HG03442 (cell line): ENCODE measurements around the gene ASB18.

Source experiments
- ATAC-seq: cut with Tn5 transposase; IDR thresholded peaks from one replicate; pipeline ENCODE4 v1.9.1; 2021; ENCODE audit warnings: mild to moderate bottlenecking, moderate library complexity; ENCODE audit not compliant: unreplicated experiment

Gene ASB18

DNA sequence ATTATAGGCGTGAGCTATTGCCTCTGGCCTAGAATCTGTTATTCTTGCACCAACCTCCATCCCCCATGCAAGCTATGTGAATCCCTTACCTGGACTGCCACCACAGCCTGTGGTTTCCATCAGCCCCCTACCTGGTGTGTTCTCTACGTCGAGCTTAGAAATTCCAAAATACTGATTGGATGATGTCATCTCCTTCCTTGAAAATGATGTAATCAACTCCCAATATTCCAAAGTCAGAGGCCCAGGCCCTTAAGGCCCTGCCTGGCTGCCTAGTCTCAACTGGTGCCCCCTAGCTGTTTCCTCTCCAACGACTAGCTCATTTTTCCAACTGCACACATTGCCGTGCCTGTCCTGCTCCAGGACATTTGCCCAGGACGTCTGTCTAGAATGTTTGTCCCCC lies 54.7 kb downstream of the ASB18 start:
- no peak for ATAC-seq

GRCh38 chr2:236208019-236208926 lies 55.9 kb downstream of the ASB18 start:
- ATAC-seq, result no peak

DNA sequence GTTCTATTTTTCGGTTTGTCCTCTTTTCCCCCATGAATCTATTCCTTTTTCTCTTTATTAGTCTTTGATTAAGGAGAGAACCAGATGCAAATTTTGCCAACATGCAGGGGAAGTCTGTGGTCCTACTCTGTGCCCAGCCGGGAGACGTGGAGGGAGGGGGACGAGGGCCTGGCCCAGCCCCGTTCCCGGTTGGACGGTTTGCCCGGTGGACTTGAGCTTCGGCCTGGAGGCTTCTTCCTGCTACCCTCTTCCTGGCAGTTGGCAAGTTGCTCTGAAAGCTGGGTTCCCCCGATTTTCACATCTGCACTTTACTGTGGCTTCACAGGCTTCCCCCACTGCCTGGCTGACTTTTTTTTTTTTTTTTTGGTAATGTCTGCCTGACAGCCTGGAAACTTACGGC lies 56.7 kb downstream of the ASB18 start:
- ATAC-seq, result no peak

DNA sequence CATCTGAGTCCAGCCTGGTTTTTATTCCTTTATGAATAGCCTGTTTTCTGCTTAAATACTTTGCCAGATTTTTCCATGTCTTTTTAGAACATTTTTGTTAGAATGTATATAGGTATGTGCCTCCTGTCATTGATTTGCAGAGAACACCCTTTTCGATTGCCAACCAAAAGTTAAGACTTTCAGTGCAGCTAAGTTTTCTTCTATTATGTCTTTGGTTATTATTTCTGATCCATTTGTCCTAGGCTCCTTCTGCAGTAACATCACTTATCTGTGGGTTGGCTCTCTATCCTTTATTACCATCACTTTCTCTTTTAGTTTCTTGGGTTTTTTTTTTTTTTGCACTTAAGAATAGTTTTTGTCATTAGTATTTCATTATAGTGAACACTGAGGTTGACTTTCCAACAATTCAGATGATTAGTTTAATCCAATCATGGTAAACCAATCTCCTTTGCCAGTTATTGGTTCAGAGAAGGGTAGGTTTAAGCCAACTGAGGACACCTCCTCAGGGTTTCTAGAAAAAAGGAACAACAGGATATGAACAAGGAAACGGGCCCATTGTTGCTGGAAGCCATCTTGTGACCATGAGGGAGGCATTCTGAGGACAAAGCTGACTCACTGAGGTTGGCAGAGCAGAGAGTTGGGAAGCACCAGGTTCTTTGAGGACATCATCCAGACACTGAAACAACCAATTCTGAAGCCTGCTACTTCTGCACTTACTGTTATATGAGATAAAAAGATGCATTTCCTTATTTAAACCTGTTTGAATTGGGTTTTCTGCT lies 58.1 kb downstream of the ASB18 start:
- ATAC-seq, result no peak

DNA sequence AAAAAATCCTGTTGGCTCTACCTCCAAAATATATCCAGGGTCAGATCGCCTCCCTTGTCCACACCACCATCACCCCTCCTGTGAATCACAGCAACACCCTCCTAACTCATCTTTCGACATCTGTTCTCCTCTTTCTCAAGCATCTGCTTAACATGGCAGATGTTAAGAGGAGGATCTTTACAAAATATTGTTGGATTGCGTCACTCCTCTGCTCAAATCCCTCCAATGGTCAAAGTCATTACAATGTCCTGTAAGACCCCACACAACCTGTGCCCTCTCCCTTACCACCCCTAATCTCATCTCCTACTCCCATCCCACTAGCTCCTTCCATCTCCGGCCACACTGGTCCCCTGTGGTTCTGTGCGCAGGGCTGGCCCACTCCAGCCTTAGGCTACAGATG lies 59.3 kb downstream of the ASB18 start:
- no peak for ATAC-seq

GRCh38 chr2:236200378-236200777 lies 63.8 kb downstream of the ASB18 start:
- no peak for ATAC-seq

- ATAC-seq, result no peak
These were observed 67.8 kb downstream of the ASB18 start for GRCh38 chr2:236196366-236196765.

DNA sequence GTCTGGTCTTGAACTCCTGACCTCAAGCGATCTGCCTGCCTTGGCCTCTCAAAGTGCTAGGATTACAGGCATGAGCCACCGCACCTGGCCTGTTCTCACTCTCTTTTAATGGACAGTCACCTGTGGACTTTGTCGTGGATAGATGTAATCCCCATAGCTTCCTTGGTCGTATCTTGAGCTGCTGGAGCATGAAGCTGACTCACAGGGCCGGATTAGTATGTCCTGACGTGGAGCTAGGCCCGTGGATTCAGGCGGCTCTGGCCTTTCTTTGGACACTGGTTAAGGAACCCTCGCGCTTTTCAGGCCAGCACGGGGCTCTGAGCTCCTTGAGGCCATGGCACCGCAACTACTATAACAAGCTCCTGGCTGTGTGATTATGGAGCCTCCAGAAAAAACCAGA lies 68.5 kb downstream of the ASB18 start:
- no peak for ATAC-seq

GRCh38 chr2:236194786-236195185 lies 69.4 kb downstream of the ASB18 start:
- no peak for ATAC-seq

- no peak for ATAC-seq
These were observed 71.2 kb downstream of the ASB18 start for GRCh38 chr2:236193026-236193425.

- no peak for ATAC-seq
These were observed 73.5 kb downstream of the ASB18 start for GRCh38 chr2:236190674-236191073.

- no peak for ATAC-seq
These were observed 79.5 kb downstream of the ASB18 start for GRCh38 chr2:236184701-236185100.

GRCh38 chr2:236180831-236181453 lies 83.3 kb downstream of the ASB18 start:
- ATAC-seq, result no peak

DNA sequence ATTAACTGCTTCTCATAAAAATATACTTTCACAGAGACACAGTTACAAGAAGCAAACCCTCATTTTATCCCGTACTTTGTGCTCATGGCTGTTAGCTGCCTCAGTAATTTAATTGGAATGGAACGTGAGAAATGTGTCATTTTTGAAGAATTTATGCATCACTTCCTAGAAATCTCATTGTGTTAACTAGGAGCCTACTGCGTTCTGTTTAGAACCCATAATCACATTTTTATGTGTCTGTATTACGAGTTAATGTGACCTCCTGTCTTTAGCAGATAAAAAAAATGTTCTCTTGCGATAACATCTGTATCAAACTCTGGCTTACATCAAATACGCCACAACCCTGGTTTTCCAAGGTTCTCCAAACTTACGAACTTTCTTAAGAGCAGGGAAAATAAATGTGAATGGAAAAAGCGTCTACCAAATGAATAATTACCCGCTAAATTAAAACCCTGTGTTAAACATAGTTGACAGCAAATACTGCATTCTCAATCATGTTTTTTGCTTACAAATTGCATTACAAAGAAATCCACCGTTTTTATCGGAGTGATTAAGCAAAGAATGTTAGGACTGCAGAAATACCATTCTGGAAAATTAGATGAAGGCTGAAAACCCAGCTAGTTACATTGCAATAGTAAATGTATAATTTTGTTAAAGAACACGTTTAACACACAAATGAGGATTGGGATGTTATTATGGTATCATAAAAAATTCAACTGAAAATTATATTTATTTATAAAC lies 84.0 kb downstream of the ASB18 start:
- no peak for ATAC-seq

DNA sequence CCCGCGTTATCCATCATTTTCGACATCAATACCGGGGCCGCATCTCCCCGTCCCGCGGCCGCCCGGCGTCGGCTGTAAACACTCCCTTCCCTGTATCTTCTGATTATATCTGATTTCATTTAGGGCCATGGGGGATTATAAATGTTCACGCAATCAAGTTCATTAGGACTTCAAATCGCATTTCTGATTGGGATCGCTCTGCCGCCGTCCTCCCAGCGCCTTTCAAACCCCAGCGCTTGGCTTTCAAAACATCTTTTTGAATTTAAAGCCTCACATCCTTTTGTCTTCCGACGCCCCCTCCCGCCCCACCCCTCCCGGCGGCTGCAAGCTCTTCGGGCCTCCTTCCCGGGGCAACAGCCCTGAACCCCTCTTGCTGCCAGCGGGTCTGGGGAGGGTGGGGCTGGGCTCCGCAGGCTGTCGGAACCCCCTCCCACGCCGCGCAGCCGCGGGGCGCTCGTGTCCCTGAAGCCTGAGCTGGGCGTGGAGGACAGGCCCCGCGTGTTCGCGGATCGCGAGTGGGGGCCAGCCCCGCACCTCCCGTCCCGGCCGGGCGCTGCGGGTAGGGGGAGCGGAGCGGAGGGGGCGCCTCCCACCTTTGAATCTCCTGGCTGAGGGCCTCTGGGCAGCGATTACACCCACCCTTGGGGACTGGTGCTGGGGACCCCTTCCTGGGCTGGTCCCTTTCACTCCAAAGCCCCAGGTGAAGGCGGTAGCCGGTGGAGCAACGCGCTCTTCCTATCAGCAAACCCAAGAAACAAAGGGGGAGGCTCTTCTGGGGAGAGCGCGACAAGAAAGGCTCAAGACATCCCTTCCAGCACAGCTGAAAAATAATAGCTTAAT lies 84.8 kb downstream of the ASB18 start:
- no peak for ATAC-seq

DNA sequence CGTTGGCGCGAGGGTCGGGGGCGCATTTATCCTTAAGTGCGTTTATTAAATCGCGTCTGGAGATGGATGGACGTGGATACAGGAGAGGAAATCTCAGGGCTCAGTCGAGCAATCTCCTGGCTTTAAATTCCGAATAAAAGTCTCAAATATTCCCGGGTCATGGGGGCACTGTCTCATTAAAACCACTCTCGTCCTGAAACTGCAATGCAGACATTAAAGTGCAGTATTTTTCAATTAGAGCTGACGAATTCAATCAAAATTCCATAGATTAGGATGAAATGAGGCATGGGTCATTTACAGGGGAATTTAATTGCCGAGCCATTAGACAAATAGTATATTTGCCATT lies 85.3 kb downstream of the ASB18 start:
- ATAC-seq, result no peak

DNA sequence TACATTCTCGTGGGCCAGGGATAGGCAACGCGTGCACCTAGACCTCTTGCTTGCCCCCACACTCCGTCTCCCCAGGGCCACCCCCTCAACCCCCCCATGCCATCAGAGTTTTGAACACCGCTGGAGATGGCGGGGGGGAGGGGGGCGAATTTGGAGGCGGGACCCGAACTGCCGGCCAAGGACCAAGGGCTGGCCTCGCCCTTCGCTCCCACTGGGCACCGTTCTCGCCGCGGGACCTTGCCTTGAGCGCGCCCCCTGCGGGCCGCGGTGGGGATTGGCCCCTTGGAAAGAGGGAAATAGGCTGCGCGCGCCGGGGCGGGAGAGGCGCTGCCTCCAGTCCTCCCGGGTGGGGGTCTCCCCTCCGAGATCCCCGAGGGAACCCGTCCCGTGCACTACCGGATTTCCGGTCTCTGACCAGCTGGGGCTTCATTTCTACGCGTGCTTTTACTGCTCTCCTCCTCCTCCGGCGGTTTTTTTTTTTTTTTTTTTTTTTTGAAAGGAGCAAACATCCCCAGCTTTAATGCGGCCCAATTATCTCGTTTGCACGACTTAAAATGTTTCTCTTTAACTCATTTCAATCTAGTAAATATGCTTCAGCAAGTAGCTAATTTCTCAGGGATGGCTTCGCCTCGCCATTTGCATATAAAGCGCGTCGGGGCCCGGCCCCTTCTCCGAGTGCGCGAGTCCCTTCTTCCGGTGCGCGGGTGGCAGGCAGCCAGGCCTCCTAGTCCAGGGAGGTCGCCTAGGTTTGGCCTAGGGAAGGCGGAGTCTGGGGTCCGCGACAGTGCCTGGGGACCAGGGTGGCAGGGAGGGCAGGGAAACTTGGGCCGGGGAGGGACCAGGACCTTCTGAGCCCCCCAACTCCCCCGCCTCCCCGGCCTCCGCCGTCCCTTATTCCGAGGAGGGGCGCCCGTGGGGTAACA lies 86.0 kb downstream of the ASB18 start:
- ATAC-seq, result no peak

GRCh38 chr2:236177604-236177966 lies 86.6 kb downstream of the ASB18 start:
- no peak for ATAC-seq

DNA sequence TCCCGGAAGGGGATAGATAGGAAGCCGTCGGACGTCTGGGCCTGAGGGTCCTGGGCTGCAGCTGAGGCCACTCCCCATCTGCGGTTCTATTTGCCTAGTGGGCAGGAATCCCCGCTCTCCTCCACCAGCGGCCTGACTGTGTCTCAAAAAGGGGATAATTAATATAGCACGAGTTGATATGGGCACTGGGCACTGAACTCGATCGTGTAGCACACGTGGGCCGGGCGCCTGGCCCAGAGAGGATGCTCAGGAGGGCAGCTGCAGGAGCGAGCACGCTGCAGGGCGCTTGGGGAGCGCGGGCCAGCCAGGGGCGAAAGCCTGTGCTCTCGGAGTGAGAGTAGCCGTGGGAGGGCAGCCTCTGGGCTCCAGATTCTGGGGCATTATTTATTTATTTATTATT lies 87.3 kb downstream of the ASB18 start:
- no peak for ATAC-seq
